ENCODE results near the gene SPIB. TPM values are rescaled to one million over a fixed set of nuclear protein-coding genes. Genes with fewer than 3 reads are reported as not detected.

SPIB gene
- 0.29 TPM in 1 of 2 replicates, not detected in the other for total RNA-seq

GRCh38 chr19:50418176-50419021 is at the start of gene SPIB:
Gene SPIB (plus strand): TSS chr19:50418938. CDS start chr19:50418963, 25 bp downstream.

DNA sequence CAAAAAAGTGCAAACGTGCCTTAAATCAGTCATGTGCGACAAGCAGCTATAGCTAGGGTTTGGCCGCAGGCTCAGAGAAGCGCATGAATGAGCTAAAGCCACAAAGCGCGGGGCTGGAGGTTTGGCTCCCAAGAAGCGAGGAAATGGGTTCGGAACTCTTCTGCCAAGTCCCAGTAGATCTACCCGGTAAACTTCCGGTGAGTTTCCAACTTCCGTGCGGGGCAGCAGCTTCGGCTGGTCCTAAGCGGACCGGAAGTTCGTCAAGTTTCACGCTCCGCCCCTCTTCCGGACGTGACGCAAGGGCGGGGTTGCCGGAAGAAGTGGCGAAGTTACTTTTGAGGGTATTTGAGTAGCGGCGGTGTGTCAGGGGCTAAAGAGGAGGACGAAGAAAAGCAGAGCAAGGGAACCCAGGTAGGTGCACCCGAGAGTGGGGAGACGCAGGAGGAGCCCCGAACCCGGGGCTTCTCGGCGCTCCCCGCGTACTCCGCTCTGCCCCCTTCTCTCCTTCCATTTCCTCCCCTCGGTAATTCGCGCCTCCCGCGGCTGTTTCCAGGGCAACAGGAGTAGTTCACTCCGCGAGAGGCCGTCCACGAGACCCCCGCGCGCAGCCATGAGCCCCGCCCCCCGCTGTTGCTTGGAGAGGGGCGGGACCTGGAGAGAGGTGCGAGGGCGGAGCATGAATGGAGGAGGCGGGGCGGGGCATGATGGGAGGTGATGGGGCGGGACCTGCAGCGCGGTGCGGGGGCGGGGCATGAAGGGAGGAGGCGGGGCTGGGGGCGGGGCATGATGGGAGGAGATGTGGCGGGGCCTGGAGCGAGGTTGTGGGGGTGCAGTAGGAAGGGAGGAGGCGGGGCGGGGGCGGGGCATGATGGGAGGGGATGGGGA is 42.3 kb upstream of the SPIB start, which contains the start of gene NR1H2:
Gene NR1H2 (plus strand): TSS at position 292 of the 885 bp plus-strand sequence. CDS start 1,149 bp downstream, outside the sequence.

GRCh38 chr19:50383852-50384684 is 34.7 kb upstream of the SPIB start, which contains the start of gene POLD1:
Gene POLD1 (plus strand): TSS chr19:50384347. CDS start chr19:50398852, 14,505 bp downstream.

DNA sequence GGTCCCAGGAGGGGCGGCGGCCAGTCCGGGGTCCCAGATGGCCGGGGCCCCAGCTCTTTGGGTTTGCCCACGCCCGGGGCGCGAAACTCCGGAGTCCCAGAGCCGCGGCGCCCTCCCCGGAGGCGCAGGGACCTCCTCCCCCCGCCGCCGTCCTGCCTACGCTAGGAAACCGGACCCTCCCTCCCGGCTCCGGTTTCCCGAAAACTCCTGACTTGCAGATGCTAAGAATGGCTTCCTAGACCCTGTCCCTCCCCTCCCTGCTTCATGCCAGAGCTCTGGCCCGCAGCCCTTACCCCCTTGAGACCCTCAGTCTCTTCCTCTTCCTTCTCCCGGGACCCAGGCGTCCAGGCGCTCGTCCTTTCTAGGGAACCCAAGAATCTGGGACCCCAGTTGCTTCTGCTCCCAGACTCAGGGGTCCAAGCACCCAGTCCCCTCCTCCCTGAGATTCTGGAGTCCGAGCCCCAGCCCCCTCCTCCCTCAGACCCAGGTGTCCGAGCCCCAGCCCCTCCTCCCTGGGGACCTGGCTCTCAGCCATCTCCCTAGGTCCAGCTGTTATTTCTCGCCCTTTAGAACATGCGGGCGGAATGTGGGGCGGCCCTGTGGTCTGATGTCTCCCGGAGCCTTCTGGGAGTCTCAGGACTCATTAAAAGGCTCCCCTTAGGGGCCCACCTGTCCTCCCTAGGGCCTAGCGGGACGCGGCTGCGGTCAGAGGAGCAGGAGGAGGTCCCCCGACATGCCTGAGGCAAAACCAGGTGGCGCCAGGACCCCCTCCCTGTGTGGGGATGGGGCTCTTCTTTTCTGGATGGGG is 13.7 kb downstream of the SPIB start, which contains the start of gene MYBPC2:
Gene MYBPC2 (plus strand): TSS at position 672 of the 808 bp plus-strand sequence. CDS start 62 bp downstream, at position 734.

DNA sequence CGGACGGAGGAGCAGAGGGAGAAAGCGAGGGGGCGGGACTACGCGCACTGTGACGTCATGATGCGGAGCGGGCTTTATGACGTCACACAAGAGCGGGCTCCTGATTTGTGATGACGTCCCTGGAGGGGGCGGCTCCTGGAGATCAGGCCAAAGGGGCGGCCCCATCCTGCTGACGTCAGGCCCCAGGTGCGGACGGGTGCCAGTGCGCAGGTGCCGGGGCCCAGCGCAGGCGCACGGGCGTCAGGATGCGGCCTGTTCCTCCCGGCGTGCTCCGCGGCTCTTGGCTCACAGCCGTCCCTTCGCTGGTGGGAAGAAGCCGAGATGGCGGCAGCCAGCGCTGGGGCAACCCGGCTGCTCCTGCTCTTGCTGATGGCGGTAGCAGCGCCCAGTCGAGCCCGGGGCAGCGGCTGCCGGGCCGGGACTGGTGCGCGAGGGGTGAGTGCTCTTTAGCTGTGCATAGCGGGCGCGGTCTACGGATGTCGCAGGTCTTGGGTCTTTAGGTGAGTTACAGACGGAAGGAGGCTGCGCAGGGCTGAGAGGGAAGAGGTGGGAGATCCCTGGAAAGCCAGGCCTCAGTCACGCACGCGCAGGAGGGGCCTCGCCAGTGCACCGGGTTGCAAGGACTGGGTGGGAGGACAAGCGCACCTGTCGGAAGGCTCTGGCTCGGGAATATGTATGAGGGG is 57.6 kb downstream of the SPIB start, which contains the start of the genes EMC10 and GARIN5A:
Gene EMC10 (plus strand): TSS at position 284 of the 683 bp plus-strand sequence. CDS start 38 bp downstream, at position 322.
Gene GARIN5A (minus strand): TSS at position 625 of the 683 bp plus-strand sequence. CDS start 460 bp downstream, at position 165.

Other genes with a start within 250 kb of the SPIB start
- under 0.01 TPM in 1 of 2 replicates, not detected in the other for gene MYH14, start 215.3 kb upstream of the SPIB start, total RNA-seq
- not detected in 2 replicates for gene KCNC3, start 89.6 kb upstream of the SPIB start, total RNA-seq
- gene NAPSA, start 53.3 kb upstream of the SPIB start, total RNA-seq = not detected in 2 replicates
- gene NR1H2, start 42.5 kb upstream of the SPIB start, total RNA-seq = 74.3 and 82.1 TPM in 2 replicates
- 10.5 and 51.7 TPM in 2 replicates for gene POLD1, start 34.6 kb upstream of the SPIB start, total RNA-seq
- not detected in 2 replicates for gene MYBPC2, start 14.0 kb downstream of the SPIB start, total RNA-seq
- 44.0 and 46.2 TPM in 2 replicates for gene EMC10, start 57.6 kb downstream of the SPIB start, total RNA-seq
- 0.14 and 0.44 TPM in 2 replicates for gene GARIN5A, start 57.9 kb downstream of the SPIB start, total RNA-seq
- gene JOSD2, start 92.3 kb downstream of the SPIB start, total RNA-seq = 19.3 and 19.7 TPM in 2 replicates
- not detected in 2 replicates for gene ASPDH, start 95.0 kb downstream of the SPIB start, total RNA-seq
- under 0.01 TPM in 1 of 2 replicates, not detected in the other for gene LRRC4B, start 149.5 kb downstream of the SPIB start, total RNA-seq
- gene SYT3, start 220.9 kb downstream of the SPIB start, total RNA-seq = not detected in 2 replicates
- gene C19orf81, start 230.5 kb downstream of the SPIB start, total RNA-seq = not detected in 2 replicates

Measured in placental pericyte (primary cell).